ENCODE data around the gene FGF3. TPM values are rescaled to one million over a fixed set of nuclear protein-coding genes. Genes with fewer than 3 reads are reported as not detected.

The FGF3 gene
- total RNA-seq, 1 donor from 2014 or later, result not detected

- TF ChIP-seq CTCF (IDR thresholded peaks at IDR 0.05), result no peak
- no peak overlapping the region for H3K27ac Mint-ChIP-seq (ENCODE audit: unreplicated experiment)
- no peaks in the 10 kb centered on the region for H3K9me3 Mint-ChIP-seq (ENCODE audit: low read depth)
- no peak for DNase-seq (ENCODE audit: low spot score)
- no peaks in the 10 kb centered on the region for H3K4me1 Mint-ChIP-seq (ENCODE audit: low read depth)
- H3K27me3 Mint-ChIP-seq (ENCODE audit: low read depth), result peaks cover 56% of the 10 kb centered on the region
- no peak overlapping the region for H3K4me3 Mint-ChIP-seq (ENCODE audit: unreplicated experiment)
- H3K36me3 Mint-ChIP-seq (ENCODE audit: low read depth), result peaks cover 3% of the 10 kb centered on the region
These were observed 390 bp upstream of the FGF3 start for GRCh38 chr11:69819541-69820070.

GRCh38 chr11:69818231-69818602 lies 999 bp downstream of the FGF3 start:
- Mint-ChIP-seq H3K36me3 (ENCODE audit: low read depth) (peaks cover 3% of the 10 kb centered on the region), H3K4me1 (ENCODE audit: low read depth) (no peaks in the 10 kb centered on the region), H3K4me3 (ENCODE audit: unreplicated experiment) (no peak overlapping the region), H3K9me3 (ENCODE audit: low read depth) (no peaks in the 10 kb centered on the region), H3K27me3 (ENCODE audit: low read depth) (peaks cover 54% of the 10 kb centered on the region), H3K27ac (ENCODE audit: unreplicated experiment) (no peak overlapping the region)
- TF ChIP-seq CTCF (IDR thresholded peaks at IDR 0.05), result no peak
- DNase-seq (ENCODE audit: low spot score), result no peak

- Mint-ChIP-seq H3K27me3 (ENCODE audit: low read depth) (peaks cover 48% of the 10 kb centered on the region), H3K9me3 (ENCODE audit: low read depth) (no peaks in the 10 kb centered on the region), H3K36me3 (ENCODE audit: low read depth) (peaks cover 3% of the 10 kb centered on the region), H3K27ac (ENCODE audit: unreplicated experiment) (no peak overlapping the region), H3K4me3 (ENCODE audit: unreplicated experiment) (peak overlapping the region; percentile 25), H3K4me1 (ENCODE audit: low read depth) (no peaks in the 10 kb centered on the region)
- TF ChIP-seq CTCF (IDR thresholded peaks at IDR 0.05), result no peak
- no peak for DNase-seq (ENCODE audit: low spot score)
These were observed 1.7 kb downstream of the FGF3 start for GRCh38 chr11:69817265-69818230.

- Mint-ChIP-seq H3K4me1 (ENCODE audit: low read depth) (no peaks in the 10 kb centered on the region), H3K4me3 (ENCODE audit: unreplicated experiment) (no peak overlapping the region), H3K27me3 (ENCODE audit: low read depth) (peaks cover 39% of the 10 kb centered on the region), H3K9me3 (ENCODE audit: low read depth) (no peaks in the 10 kb centered on the region), H3K36me3 (ENCODE audit: low read depth) (peaks cover 3% of the 10 kb centered on the region), H3K27ac (ENCODE audit: unreplicated experiment) (no peak overlapping the region)
- no peak for TF ChIP-seq CTCF (IDR thresholded peaks at IDR 0.05)
- no peak for DNase-seq (ENCODE audit: low spot score)
These were observed 2.5 kb downstream of the FGF3 start for GRCh38 chr11:69816671-69817070.

- H3K27ac Mint-ChIP-seq (ENCODE audit: unreplicated experiment), result no peak overlapping the region
- TF ChIP-seq CTCF (IDR thresholded peaks at IDR 0.05), result no peak
- H3K4me3 Mint-ChIP-seq (ENCODE audit: unreplicated experiment), result no peak overlapping the region
These were observed 3.2 kb downstream of the FGF3 start for GRCh38 chr11:69815973-69816372.

More at GRCh38 chr11:69815973-69816372, 3.2 kb downstream of the FGF3 start:
- peaks cover 37% of the 10 kb centered on the region for H3K27me3 Mint-ChIP-seq (ENCODE audit: low read depth)
- H3K4me1 Mint-ChIP-seq (ENCODE audit: low read depth), result no peaks in the 10 kb centered on the region
- DNase-seq (ENCODE audit: low spot score), result no peak
- H3K36me3 Mint-ChIP-seq (ENCODE audit: low read depth), result peaks cover 3% of the 10 kb centered on the region
- no peaks in the 10 kb centered on the region for H3K9me3 Mint-ChIP-seq (ENCODE audit: low read depth)
